SK-N-DZ (cell line): ENCODE measurements around the gene LAMTOR4.
A peak's percentile ranks its signal among the peaks of the same experiment; 100 is the strongest.

ENCODE experiments used
- DNase-seq: peaks from one replicate; pipeline ENCODE4 v3.0.0-alpha.2; 2015; ENCODE audit warnings: low spot score

The LAMTOR4 gene

GRCh38 chr7:100152937-100153666 lies 4.4 kb downstream of the LAMTOR4 start:
- DNase-seq = no peak

GRCh38 chr7:100153708-100154535 lies 5.2 kb downstream of the LAMTOR4 start:
- DNase-seq = no peak

- no peak for DNase-seq
Observed at GRCh38 chr7:100154651-100155491, 6.2 kb downstream of the LAMTOR4 start.

GRCh38 chr7:100155553-100156317 lies 7.0 kb downstream of the LAMTOR4 start:
- DNase-seq = no peak

- no peak for DNase-seq
Observed at GRCh38 chr7:100156331-100157068, 7.8 kb downstream of the LAMTOR4 start.

- DNase-seq = no peak
Observed at GRCh38 chr7:100157069-100157333, 8.3 kb downstream of the LAMTOR4 start.

GRCh38 chr7:100157334-100158228 lies 8.9 kb downstream of the LAMTOR4 start:
- DNase-seq = no peak

- peak; percentile 87 for DNase-seq
Observed at GRCh38 chr7:100158229-100159098, 9.7 kb downstream of the LAMTOR4 start, which contains the start of gene TRAPPC14. Gene TRAPPC14, minus strand, starts transcription at chr7:100158723. Its CDS starts 224 bp downstream, at chr7:100158499.

- DNase-seq = no peak
Observed at GRCh38 chr7:100159099-100159623, 10.4 kb downstream of the LAMTOR4 start.

GRCh38 chr7:100160067-100160466 lies 11.3 kb downstream of the LAMTOR4 start:
- no peak for DNase-seq

GRCh38 chr7:100163006-100163531 lies 14.4 kb downstream of the LAMTOR4 start:
- no peak for DNase-seq

- no peak for DNase-seq
Observed at GRCh38 chr7:100163871-100164270, 15.2 kb downstream of the LAMTOR4 start.

GRCh38 chr7:100166317-100166940 lies 17.7 kb downstream of the LAMTOR4 start:
- DNase-seq = no peak

- no peak for DNase-seq
Observed at GRCh38 chr7:100166970-100167911, 18.5 kb downstream of the LAMTOR4 start.

GRCh38 chr7:100167912-100168323 lies 19.2 kb downstream of the LAMTOR4 start:
- no peak for DNase-seq

GRCh38 chr7:100169147-100169850 lies 20.6 kb downstream of the LAMTOR4 start:
- no peak for DNase-seq
